Mesenchymal stem cell (in vitro differentiated cells and primary cell): ENCODE measurements around the gene EFR3B.

Experiments
- DNase-seq: peaks from one replicate; pipeline ENCODE4 v3.0.0-alpha.2; 2013
- H2AFZ ChIP-seq: one replicate; pipeline ENCODE4 v1.6.1; 2013; ENCODE audit warnings: low read depth, mild to moderate bottlenecking, control low read depth, inconsistent platforms, low read length, moderate library complexity
- H2AK5ac ChIP-seq: 2 replicates; pipeline ENCODE4 v1.6.1; 2013; ENCODE audit warnings: low read length, moderate library complexity, mild to moderate bottlenecking, inconsistent platforms; ENCODE audit not compliant: severe bottlenecking
- H2BK120ac ChIP-seq: one replicate; pipeline ENCODE4 v1.6.1; 2013; ENCODE audit warnings: low read depth, mild to moderate bottlenecking, inconsistent platforms, low read length, moderate library complexity
- H2BK12ac ChIP-seq, 2 experiments: one replicate each; pipeline ENCODE4 v1.6.1; 2013; ENCODE audit warnings: inconsistent platforms in 2 of 2, low read length in 2 of 2, mild to moderate bottlenecking in 2 of 2, moderate library complexity in 2 of 2, control low read depth in 1 of 2
- H2BK15ac ChIP-seq: one replicate; pipeline ENCODE4 v1.6.1; 2013; ENCODE audit warnings: mild to moderate bottlenecking, low read depth, inconsistent platforms; ENCODE audit not compliant: poor library complexity, severe bottlenecking
- H2BK5ac ChIP-seq: 2 replicates; pipeline ENCODE4 v1.6.1; 2013; ENCODE audit warnings: low read depth, mild to moderate bottlenecking, low read length, control low read depth, inconsistent platforms; ENCODE audit not compliant: poor library complexity, severe bottlenecking
- H3K14ac ChIP-seq, 2 experiments: one replicate each; pipeline ENCODE4 v1.6.1; 2013; ENCODE audit warnings: inconsistent platforms in 2 of 2, low read length in 2 of 2, control low read depth in 1 of 2, mild to moderate bottlenecking in 1 of 2, moderate library complexity in 1 of 2
- H3K18ac ChIP-seq, 2 experiments: one replicate each; pipeline ENCODE4 v1.6.1; 2013; ENCODE audit warnings: inconsistent platforms in 2 of 2, low read length in 2 of 2, control low read depth in 1 of 2, low read depth in 1 of 2, mild to moderate bottlenecking in 1 of 2
- H3K23ac ChIP-seq, 2 experiments: one replicate each; pipeline ENCODE4 v1.6.1; 2013; ENCODE audit warnings: inconsistent platforms in 2 of 2, low read length in 2 of 2, mild to moderate bottlenecking in 2 of 2, moderate library complexity in 2 of 2, control low read depth in 1 of 2
- H3K27ac ChIP-seq: 2 replicates; pipeline ENCODE4 v1.5.1; 2013; ENCODE audit warnings: mild to moderate bottlenecking, moderate library complexity, low read length, control low read depth, inconsistent platforms; ENCODE audit not compliant: poor library complexity, severe bottlenecking
- H3K27me3 ChIP-seq, 2 experiments: 2 replicates each; pipeline versions ENCODE4 v1.6.1 to v1.7.0; 2013; ENCODE audit warnings: low read length in 2 of 2, mild to moderate bottlenecking in 2 of 2, moderate library complexity in 2 of 2, control low read depth in 1 of 2, inconsistent platforms in 1 of 2; ENCODE audit not compliant: control insufficient read depth in 1 of 2, insufficient read depth in 1 of 2
- H3K36me3 ChIP-seq, 2 experiments: 2 replicates each; pipeline versions ENCODE4 v1.6.1 to v1.7.0; 2013; ENCODE audit warnings: low read length in 2 of 2, control low read depth in 1 of 2, inconsistent platforms in 1 of 2, low read depth in 1 of 2, mild to moderate bottlenecking in 1 of 2; ENCODE audit not compliant: insufficient read depth in 2 of 2, control insufficient read depth in 1 of 2
- H3K4ac ChIP-seq, 2 experiments: one replicate each; pipeline ENCODE4 v1.6.1; 2013; ENCODE audit warnings: inconsistent platforms in 2 of 2, low read length in 2 of 2, mild to moderate bottlenecking in 2 of 2, moderate library complexity in 2 of 2, control low read depth in 1 of 2, low read depth in 1 of 2
- H3K4me1 ChIP-seq: 2 replicates; pipeline ENCODE4 v1.6.1; 2013; ENCODE audit warnings: low read depth, low read length, control low read depth; ENCODE audit not compliant: control insufficient read depth, insufficient read depth
- H3K4me2 ChIP-seq: 2 replicates; pipeline ENCODE4 v1.6.1; 2013; ENCODE audit warnings: low read length, mild to moderate bottlenecking, inconsistent platforms; ENCODE audit not compliant: poor library complexity, severe bottlenecking
- H3K4me3 ChIP-seq, 2 experiments: 2 replicates each; pipeline versions ENCODE4 v1.5.1 to v1.7.0; 2013; ENCODE audit warnings: low read length in 2 of 2, mild to moderate bottlenecking in 2 of 2, control low read depth in 1 of 2, low read depth in 1 of 2; ENCODE audit not compliant: insufficient read depth in 1 of 2
- H3K79me1 ChIP-seq: replicated peaks from 2 replicates; pipeline ENCODE4 v1.6.1; 2013; ENCODE audit warnings: mild to moderate bottlenecking, control low read depth, low read length, inconsistent platforms; ENCODE audit not compliant: poor library complexity, severe bottlenecking
- H3K9ac ChIP-seq: 2 replicates; pipeline ENCODE4 v1.7.0; 2013; ENCODE audit warnings: mild to moderate bottlenecking, low read length, moderate library complexity
- H3K9me3 ChIP-seq: 2 replicates; pipeline ENCODE4 v1.7.0; 2013; ENCODE audit warnings: mild to moderate bottlenecking, low read length; ENCODE audit not compliant: control insufficient read depth
- H4K8ac ChIP-seq: one replicate; pipeline ENCODE4 v1.6.1; 2013; ENCODE audit warnings: inconsistent platforms, mild to moderate bottlenecking, low read length, moderate library complexity
- H4K91ac ChIP-seq: one replicate; pipeline ENCODE4 v1.6.1; 2013; ENCODE audit warnings: mild to moderate bottlenecking, low read length, inconsistent platforms
- WGBS: methylation state at CpG from one replicate; pipeline ENCODE4 v1.1.7; 2013; ENCODE audit warnings: mixed read lengths; 5-methylcytosine and 5-hydroxymethylcytosine counted together

Gene EFR3B

DNA sequence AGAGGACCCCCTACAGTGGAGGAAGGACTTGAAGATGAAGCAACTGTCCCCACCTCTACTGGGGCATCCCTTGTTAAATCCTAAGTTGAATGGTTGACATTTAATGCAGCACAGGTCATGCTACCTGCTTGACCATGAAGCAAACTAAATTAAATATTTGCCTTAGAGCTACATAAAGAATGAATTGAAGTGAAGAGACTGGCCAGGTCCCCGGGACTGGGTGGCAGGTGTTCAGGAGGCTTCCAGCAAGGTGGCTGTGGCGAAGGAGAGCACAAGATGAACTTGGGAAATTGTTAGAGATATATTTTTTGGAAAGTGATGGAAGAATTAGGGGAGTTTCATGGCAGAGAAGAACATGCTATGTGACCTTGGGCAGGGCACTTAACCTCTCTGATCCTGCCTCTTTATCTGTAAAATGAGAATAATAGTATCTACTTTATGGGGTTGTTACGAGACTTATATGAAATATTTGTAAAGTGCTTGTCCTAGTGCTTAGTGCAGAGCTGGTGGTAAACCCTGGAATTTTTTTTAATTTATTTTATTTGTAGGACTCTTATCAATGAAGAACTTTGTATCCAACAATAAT is 37.3 kb downstream of the EFR3B start:
- Histone ChIP-seq H2AFZ (no peak overlapping the region), H3K27me3 (peaks cover 8 to 38% of the 10 kb centered on the region in 2 experiments), H2BK5ac (no peak overlapping the region), H3K4ac (no peak overlapping the region), H3K4me1 (peaks cover 8% of the 10 kb centered on the region), H4K8ac (no peak overlapping the region), H3K9me3 (no peaks in the 10 kb centered on the region), H3K23ac (no peak overlapping the region), H3K27ac (peak overlapping the region; percentile 17), H3K36me3 (no peaks in the 10 kb centered on the region), H4K91ac (no peak overlapping the region), H3K18ac (peak overlapping the region in 1 of 2 experiments; percentile 37), H2BK12ac (peak overlapping the region in 1 of 2 experiments; percentile 51), H2AK5ac (no peak overlapping the region), H3K79me1 (no peaks in the 10 kb centered on the region), H3K14ac (peak overlapping the region in 1 of 2 experiments; percentile 53), H2BK120ac (no peak overlapping the region), H3K9ac (no peak overlapping the region), H3K4me3 (no peak overlapping the region), H3K4me2 (peak overlapping the region; percentile 46), H2BK15ac (no peak overlapping the region)
- WGBS = 96% methylated on average over 3 of the region's 3 CpGs
- DNase-seq = no peak

DNA sequence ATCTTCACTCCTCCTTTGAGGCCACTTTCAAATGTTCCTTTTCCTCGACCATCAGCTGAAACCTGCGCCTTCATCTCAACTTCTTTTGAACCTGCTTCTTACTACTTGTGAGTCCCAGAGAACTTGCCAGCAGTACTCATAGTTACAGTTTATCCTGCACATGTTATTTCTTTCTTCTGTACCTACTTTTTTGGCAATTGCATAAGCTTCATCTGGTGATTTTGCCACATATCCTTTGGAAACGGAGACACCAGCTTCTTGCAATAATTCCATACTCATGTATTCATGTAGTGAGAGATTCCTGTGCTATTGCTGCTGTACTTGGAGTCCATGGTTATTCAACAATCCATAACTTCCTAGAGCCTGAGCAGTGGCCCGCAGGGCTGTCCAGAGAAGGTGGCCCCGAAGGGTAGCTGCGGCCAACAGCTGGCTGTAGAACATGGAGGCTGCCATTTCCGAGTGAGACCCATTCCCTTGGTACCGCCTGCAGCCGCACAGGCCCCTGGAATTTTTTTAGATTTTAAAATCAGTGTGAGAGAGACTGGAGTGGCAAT is 39.4 kb downstream of the EFR3B start:
- Histone ChIP-seq H3K4ac (no peak overlapping the region), H3K9ac (no peak overlapping the region), H2AK5ac (no peak overlapping the region), H3K9me3 (no peaks in the 10 kb centered on the region), H3K4me2 (no peak overlapping the region), H3K36me3 (no peaks in the 10 kb centered on the region), H3K79me1 (no peaks in the 10 kb centered on the region), H3K4me3 (no peak overlapping the region), H3K23ac (no peak overlapping the region), H2BK15ac (no peak overlapping the region), H2AFZ (no peak overlapping the region), H3K4me1 (peaks cover 8% of the 10 kb centered on the region), H2BK5ac (no peak overlapping the region), H3K14ac (no peak overlapping the region), H2BK120ac (no peak overlapping the region), H2BK12ac (no peak overlapping the region), H4K91ac (no peak overlapping the region), H3K18ac (no peak overlapping the region), H3K27me3 (peaks cover 3 to 32% of the 10 kb centered on the region in 2 experiments), H3K27ac (no peak overlapping the region), H4K8ac (no peak overlapping the region)
- WGBS = 91% methylated on average over 9 of the region's 9 CpGs
- DNase-seq = no peak

DNA sequence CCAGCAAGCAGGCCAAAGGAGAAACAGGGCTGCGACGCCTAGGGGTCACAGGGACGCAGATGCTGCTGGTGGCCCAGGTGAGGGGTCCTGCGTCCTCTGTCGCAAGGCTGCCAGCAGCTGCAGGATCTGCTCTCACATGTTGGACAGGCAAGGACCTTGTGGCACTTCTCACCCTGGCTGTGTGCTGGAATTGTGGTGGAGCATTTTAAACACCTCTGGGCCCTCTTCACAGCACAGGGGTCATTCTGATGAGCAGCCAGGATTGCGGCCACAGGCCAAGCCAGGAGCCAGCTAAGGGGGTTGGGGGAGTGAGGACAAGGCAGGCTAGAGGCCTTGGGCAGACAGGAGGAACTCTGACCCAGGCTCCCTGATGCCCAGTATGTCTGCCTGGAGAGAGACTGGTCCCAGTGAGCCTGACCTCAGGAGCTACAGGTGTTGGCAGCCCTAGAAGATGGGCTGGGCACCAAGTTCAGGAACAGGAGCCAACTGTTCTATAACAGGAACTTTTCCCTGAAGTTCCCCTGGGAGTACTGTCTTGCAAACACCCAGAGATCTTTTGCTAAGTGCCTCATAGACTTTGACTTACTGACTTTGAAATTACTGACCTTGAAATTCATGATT is 40.2 kb downstream of the EFR3B start:
- no peak for DNase-seq
- Histone ChIP-seq H2BK120ac (no peak overlapping the region), H4K91ac (no peak overlapping the region), H3K4me2 (no peak overlapping the region), H4K8ac (no peak overlapping the region), H3K9me3 (no peaks in the 10 kb centered on the region), H3K9ac (no peak overlapping the region), H3K27ac (no peak overlapping the region), H2BK5ac (no peak overlapping the region), H3K23ac (no peak overlapping the region), H3K14ac (peak overlapping the region in 1 of 2 experiments; percentile 92), H3K4ac (no peak overlapping the region), H3K18ac (peak overlapping the region in 1 of 2 experiments; percentile 30), H3K4me1 (peaks cover 8% of the 10 kb centered on the region), H2BK12ac (no peak overlapping the region), H2AFZ (no peak overlapping the region), H3K4me3 (no peak overlapping the region), H2BK15ac (no peak overlapping the region), H3K36me3 (no peaks in the 10 kb centered on the region), H2AK5ac (no peak overlapping the region), H3K27me3 (peaks cover 3 to 27% of the 10 kb centered on the region in 2 experiments), H3K79me1 (no peaks in the 10 kb centered on the region)
- 89% methylated on average over 6 of the region's 6 CpGs for WGBS

DNA sequence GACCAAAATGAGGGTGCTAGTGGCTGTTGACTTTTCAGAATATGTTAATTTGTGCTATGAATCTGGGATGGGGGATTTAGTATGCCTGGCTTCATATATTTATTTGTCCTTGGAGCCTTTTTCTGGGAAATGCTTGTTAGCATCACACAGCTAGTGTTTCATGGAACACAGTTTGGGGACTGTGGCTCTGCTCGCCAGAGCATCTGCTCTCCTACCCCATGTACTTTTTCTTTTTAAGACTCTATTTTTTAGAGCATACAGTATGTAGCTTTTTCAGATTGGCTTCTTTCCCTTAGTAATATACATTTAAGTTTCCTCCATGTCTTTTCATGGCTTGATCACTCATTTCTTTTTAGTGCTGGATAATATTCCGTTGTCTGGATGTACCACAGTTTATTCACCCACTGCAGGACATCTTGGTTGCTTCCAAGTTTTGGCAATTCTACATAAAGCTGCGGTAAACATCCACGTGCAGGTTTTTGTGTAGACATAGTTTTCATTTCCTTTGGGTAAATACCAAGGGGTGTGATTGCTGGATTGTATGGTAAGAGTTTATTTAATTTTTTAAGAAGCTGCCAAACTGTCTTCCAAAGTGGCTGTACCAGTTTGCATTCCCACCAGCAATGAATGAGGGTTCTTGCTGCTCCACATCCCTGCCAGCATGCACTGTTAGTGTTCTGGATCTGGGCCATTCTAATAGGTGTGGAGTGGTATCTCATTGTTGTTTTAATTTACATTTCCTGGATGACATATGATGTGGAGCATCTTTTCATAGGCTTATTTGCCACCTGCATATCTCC is 44.1 kb downstream of the EFR3B start:
- H3K23ac ChIP-seq = no peak overlapping the region
- no peak overlapping the region for H2AK5ac ChIP-seq
- H3K14ac ChIP-seq = no peak overlapping the region
- H3K27ac ChIP-seq = no peak overlapping the region
- no peaks in the 10 kb centered on the region for H3K4me1 ChIP-seq
- no peaks in the 10 kb centered on the region for H3K36me3 ChIP-seq
- no peaks in the 10 kb centered on the region for H3K9me3 ChIP-seq
- no peak overlapping the region for H3K18ac ChIP-seq
- no peak overlapping the region for H2AFZ ChIP-seq
- no peak overlapping the region for H3K4me3 ChIP-seq
- no peak overlapping the region for H4K8ac ChIP-seq
- H3K9ac ChIP-seq = no peak overlapping the region
- H3K4ac ChIP-seq = no peak overlapping the region
- no peak for DNase-seq
- H3K79me1 ChIP-seq = no peaks in the 10 kb centered on the region
- H2BK5ac ChIP-seq = no peak overlapping the region
- no peak overlapping the region for H2BK12ac ChIP-seq
- H4K91ac ChIP-seq = no peak overlapping the region
- WGBS = 96% methylated on average over 3 of the region's 4 CpGs
- no peak overlapping the region for H3K4me2 ChIP-seq
- no peak overlapping the region for H2BK15ac ChIP-seq
- no peak overlapping the region for H2BK120ac ChIP-seq
- H3K27me3 ChIP-seq = peaks cover 3 to 24% of the 10 kb centered on the region in 2 experiments
